Subcutaneous abdominal adipose tissue (tissue), 5 donors: ENCODE data around the gene SYNRG.

Source experiments
- H3K27ac ChIP-seq: one replicate; pipeline ENCODE4 v1.7.0; 2013; ENCODE audit warnings: low read depth, mild to moderate bottlenecking, inconsistent platforms, low read length, moderate library complexity
- H3K27me3 ChIP-seq, 5 donors: one replicate each; pipeline ENCODE4 v1.7.0; 2013; ENCODE audit warnings: low read length in 5 of 5, inconsistent platforms in 1 of 5; ENCODE audit not compliant: control insufficient read depth in 5 of 5, insufficient read depth in 4 of 5
- H3K36me3 ChIP-seq, 5 donors: one replicate each; pipeline ENCODE4 v1.7.0; 2013; ENCODE audit warnings: low read length in 5 of 5; ENCODE audit not compliant: control insufficient read depth in 5 of 5, insufficient read depth in 5 of 5
- H3K4me1 ChIP-seq, 5 donors: one replicate each; pipeline ENCODE4 v1.7.0; 2013; ENCODE audit warnings: low read length in 5 of 5, mild to moderate bottlenecking in 3 of 5, moderate library complexity in 1 of 5; ENCODE audit not compliant: control insufficient read depth in 5 of 5, insufficient read depth in 5 of 5
- H3K4me3 ChIP-seq, 5 donors: one replicate each; pipeline ENCODE4 v1.7.0; 2013; ENCODE audit warnings: low read length in 5 of 5, low read depth in 1 of 5
- H3K9ac ChIP-seq, 5 donors: one replicate each; pipeline ENCODE4 v1.7.0; 2013; ENCODE audit warnings: low read length in 5 of 5, mild to moderate bottlenecking in 4 of 5, moderate library complexity in 3 of 5
- H3K9me3 ChIP-seq, 5 donors: one replicate each; pipeline ENCODE4 v1.7.0; 2013; ENCODE audit warnings: low read length in 5 of 5; ENCODE audit not compliant: control insufficient read depth in 5 of 5
- donor health status: healthy.
- donor health status: healthy.
- donor health status: healthy.
- donor health status: healthy.
- donor health status: healthy.

Gene SYNRG, protein sequence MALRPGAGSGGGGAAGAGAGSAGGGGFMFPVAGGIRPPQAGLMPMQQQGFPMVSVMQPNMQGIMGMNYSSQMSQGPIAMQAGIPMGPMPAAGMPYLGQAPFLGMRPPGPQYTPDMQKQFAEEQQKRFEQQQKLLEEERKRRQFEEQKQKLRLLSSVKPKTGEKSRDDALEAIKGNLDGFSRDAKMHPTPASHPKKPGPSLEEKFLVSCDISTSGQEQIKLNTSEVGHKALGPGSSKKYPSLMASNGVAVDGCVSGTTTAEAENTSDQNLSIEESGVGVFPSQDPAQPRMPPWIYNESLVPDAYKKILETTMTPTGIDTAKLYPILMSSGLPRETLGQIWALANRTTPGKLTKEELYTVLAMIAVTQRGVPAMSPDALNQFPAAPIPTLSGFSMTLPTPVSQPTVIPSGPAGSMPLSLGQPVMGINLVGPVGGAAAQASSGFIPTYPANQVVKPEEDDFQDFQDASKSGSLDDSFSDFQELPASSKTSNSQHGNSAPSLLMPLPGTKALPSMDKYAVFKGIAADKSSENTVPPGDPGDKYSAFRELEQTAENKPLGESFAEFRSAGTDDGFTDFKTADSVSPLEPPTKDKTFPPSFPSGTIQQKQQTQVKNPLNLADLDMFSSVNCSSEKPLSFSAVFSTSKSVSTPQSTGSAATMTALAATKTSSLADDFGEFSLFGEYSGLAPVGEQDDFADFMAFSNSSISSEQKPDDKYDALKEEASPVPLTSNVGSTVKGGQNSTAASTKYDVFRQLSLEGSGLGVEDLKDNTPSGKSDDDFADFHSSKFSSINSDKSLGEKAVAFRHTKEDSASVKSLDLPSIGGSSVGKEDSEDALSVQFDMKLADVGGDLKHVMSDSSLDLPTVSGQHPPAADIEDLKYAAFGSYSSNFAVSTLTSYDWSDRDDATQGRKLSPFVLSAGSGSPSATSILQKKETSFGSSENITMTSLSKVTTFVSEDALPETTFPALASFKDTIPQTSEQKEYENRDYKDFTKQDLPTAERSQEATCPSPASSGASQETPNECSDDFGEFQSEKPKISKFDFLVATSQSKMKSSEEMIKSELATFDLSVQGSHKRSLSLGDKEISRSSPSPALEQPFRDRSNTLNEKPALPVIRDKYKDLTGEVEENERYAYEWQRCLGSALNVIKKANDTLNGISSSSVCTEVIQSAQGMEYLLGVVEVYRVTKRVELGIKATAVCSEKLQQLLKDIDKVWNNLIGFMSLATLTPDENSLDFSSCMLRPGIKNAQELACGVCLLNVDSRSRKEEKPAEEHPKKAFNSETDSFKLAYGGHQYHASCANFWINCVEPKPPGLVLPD (N-terminal part only)

DNA sequence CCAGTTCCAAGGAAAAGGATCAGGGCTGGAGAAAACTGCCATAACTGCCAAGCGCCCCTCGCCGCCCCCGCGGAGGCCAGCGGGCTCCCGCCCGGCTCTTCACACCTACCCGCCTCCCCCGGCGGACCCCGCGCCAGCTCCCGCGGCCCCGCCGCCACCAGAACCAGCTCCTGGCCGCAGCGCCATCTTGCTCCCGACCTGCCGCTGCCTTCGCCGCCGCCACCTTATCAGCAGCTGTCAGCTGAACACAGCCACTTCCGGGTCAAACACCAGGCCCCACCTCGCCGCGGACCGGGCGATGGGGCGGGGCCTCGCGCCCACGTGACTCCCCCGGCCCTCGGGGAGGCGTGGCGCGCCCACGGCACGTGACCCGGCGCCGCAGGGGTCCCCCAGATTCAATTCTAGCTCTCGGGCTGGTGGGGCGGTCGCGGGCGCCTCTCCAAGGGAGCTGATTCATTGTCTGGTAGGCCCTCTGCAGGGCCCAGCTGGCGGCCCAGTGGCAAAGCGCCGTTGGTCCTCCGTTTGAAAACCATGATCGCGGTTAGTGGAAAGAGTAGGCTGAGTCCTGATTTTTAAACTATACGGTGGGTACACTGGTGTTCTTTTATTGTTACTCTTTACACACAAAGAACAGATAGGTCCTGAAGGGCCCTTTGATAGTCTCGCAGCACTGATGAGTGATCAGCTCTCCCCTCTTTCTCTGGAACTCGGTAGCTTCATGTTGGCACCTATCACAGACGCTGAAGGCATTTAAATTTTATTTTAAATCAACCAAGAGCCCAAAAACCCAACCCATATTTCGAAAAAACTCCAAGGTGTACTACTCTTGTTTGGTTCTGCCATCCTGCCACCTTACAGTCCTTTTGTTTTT, at the start of gene SYNRG:
Gene SYNRG, minus strand, starts transcription at position 249 of the 871 bp plus-strand sequence. Its CDS starts 63 bp downstream, at position 186.
- Histone ChIP-seq H3K9me3 (no peaks in the 10 kb centered on the region), H3K9ac (peak within 1 kb of the TSS; percentile 30 to 92 (median 87)), H3K4me1 (peaks cover 0 to 26% (median 23%) of the 10 kb centered on the region in 5 donors), H3K36me3 (peaks cover 2 to 20% (median 13%) of the 10 kb centered on the region in 5 donors), H3K27me3 (no peaks in the 10 kb centered on the region), H3K27ac (peak within 1 kb of the TSS; percentile 84), H3K4me3 (peak within 1 kb of the TSS; percentile 85 to 94 (median 90))

DNA sequence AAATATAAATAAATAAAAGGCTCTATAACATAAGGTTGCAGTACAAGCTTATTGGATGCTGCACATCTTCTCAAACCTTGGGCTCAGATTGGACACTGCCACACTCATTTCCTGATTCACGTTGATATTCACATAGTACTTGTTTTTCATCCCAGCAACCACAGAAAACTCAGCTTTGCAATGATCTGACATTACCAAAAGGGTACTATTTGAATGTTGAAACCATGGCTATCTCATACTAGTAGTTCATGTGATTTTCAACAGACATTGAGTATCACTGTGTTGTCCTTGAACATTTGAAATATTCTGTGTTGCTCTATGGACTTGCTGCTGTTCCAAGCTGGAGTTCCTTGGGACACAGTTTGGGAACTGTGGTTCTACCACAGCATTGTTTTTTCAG, 48.0 kb upstream of the SYNRG start:
- H3K27me3 ChIP-seq, result peaks cover 0 to 2% (median 0%) of the 10 kb centered on the region in 5 donors
- H3K4me1 ChIP-seq, result no peaks in the 10 kb centered on the region

DNA sequence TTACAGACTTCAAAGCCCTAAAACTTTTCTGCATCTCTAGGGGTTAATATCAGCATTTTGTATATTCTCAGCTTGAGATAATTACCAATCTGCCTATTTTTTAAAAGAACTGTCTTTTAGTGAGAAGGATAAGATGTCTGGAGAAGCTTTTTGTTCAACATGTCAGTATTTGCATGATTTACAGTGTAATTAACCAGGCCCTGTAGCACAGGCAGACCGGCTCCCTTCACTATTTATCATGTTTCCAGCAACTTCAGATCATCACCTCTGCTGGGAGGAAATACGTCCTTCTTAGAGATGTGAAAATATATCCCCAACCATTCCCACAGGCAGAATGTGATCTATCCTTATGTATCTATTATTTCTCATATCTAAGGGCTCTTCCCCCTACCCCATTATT, 42.6 kb upstream of the SYNRG start:
- Histone ChIP-seq H3K27ac (no peak overlapping the region), H3K9me3 (no peaks in the 10 kb centered on the region), H3K4me3 (no peak overlapping the region), H3K36me3 (no peaks in the 10 kb centered on the region), H3K4me1 (peaks cover 0 to 4% (median 0%) of the 10 kb centered on the region in 5 donors), H3K9ac (no peak overlapping the region), H3K27me3 (peaks cover 0 to 5% (median 3%) of the 10 kb centered on the region in 5 donors)

More for the DNA sequence above, 48.0 kb upstream of the SYNRG start:
- H3K9me3 ChIP-seq, result no peaks in the 10 kb centered on the region
- H3K4me3 ChIP-seq, result no peak overlapping the region
- H3K9ac ChIP-seq, result no peak overlapping the region
- H3K36me3 ChIP-seq, result no peaks in the 10 kb centered on the region
- H3K27ac ChIP-seq, result no peak overlapping the region

DNA sequence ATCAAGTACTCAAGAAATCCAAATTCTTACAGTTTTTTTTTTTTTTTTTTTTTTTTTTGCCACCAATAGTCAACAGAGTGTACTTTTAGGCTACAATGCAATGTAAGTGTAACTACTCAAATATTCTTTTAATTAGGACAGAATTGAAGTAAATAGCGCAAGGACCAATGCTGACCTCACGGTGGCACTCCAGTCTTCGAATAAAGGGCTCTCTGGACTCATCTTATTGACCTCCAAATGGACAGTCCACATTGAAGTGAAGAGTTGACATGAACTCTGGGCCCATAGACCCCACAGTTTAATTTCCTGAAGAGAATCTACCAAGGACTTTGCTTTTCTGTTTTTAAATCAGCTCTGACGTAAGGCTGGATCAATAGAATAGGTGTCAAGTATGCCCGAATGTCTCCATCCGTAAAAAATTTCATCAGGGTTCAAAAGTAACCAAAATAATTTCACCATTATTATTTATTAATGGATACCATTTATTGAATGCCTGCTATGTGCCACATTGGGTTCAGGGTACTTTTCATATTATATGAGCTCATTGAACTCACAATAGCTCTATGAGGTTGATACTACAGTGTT, 41.3 kb upstream of the SYNRG start:
- Histone ChIP-seq H3K4me1 (peaks cover 0 to 4% (median 0%) of the 10 kb centered on the region in 5 donors), H3K36me3 (no peaks in the 10 kb centered on the region), H3K9ac (no peak overlapping the region), H3K4me3 (no peak overlapping the region), H3K9me3 (no peaks in the 10 kb centered on the region), H3K27ac (no peak overlapping the region), H3K27me3 (peaks cover 0 to 10% (median 4%) of the 10 kb centered on the region in 5 donors)

DNA sequence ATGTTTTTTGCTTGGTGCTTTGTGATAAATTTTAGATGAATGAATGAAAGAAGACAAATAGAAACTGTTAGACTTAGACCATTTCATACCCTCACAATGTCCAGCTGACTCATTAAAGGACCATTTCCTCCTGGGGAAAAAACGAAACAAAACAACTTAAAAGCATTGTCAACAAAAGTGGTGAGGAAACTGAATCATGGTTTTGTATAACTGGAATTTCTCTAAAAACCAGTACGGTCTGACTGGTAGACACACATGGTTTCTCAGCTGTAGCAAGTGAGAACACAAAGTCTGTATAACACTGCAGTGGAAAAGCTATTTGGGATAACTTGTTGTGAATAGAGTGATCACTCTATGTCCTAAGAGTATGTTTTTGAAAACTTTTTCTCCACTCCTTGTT, 39.3 kb upstream of the SYNRG start:
- H3K9me3 ChIP-seq, result no peaks in the 10 kb centered on the region
- no peak overlapping the region for H3K27ac ChIP-seq
- peaks cover 0 to 12% (median 5%) of the 10 kb centered on the region in 5 donors for H3K4me1 ChIP-seq
- peaks cover 0 to 10% (median 4%) of the 10 kb centered on the region in 5 donors for H3K27me3 ChIP-seq
- H3K9ac ChIP-seq, result no peak overlapping the region
- no peaks in the 10 kb centered on the region for H3K36me3 ChIP-seq
- H3K4me3 ChIP-seq, result no peak overlapping the region

DNA sequence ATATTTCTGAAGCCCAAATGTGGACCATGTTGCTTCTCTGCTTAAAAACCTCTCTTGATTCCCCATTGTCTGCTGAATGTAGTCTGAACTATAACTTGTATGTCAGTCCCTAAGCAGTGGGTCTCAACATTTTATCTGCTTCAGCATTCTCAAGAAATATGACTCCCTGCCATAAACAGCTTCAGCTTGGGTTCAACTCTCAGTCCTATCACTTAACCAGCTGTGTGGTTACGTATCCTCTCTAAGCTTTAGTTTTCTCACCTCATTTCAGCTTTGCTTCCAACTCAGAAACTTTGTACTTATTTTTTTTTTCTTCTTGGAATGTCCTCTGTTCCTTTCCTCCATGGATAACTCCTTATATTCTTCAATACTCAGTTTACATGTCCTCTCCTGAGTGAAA, 38.6 kb upstream of the SYNRG start:
- Histone ChIP-seq H3K4me1 (peaks cover 0 to 15% (median 8%) of the 10 kb centered on the region in 5 donors), H3K9ac (no peak overlapping the region), H3K36me3 (no peaks in the 10 kb centered on the region), H3K4me3 (no peak overlapping the region), H3K27ac (no peak overlapping the region), H3K9me3 (no peaks in the 10 kb centered on the region), H3K27me3 (peaks cover 0 to 10% (median 4%) of the 10 kb centered on the region in 5 donors)

DNA sequence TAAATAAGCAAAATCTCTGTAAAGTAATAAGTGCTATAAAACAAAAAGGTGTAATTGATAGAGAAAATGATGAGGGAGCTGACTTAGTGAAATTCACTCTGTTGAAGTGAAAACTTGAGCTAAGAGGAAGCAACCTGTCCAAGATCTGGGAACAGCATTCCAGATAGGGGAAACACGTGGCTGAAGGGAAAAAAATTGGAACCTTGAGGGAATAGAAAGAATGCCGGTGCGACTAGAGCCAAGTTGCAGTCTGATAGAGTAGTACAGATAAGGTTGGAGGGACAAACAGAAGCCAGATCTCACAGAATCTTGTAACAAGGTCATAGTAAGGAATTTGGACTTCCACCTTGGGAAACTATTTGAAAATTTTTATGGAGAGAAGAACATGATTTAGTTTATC, 34.7 kb upstream of the SYNRG start:
- Histone ChIP-seq H3K9ac (peak overlapping the region in 4 of 5 donors; percentile 40 to 97 (median 64)), H3K4me1 (peaks cover 0 to 31% (median 21%) of the 10 kb centered on the region in 5 donors), H3K27ac (peak overlapping the region; percentile 88), H3K36me3 (peaks cover 4 to 11% (median 5%) of the 10 kb centered on the region in 5 donors), H3K9me3 (no peaks in the 10 kb centered on the region), H3K4me3 (peak overlapping the region; percentile 86 to 98 (median 91)), H3K27me3 (peaks cover 0 to 7% (median 0%) of the 10 kb centered on the region in 5 donors)

DNA sequence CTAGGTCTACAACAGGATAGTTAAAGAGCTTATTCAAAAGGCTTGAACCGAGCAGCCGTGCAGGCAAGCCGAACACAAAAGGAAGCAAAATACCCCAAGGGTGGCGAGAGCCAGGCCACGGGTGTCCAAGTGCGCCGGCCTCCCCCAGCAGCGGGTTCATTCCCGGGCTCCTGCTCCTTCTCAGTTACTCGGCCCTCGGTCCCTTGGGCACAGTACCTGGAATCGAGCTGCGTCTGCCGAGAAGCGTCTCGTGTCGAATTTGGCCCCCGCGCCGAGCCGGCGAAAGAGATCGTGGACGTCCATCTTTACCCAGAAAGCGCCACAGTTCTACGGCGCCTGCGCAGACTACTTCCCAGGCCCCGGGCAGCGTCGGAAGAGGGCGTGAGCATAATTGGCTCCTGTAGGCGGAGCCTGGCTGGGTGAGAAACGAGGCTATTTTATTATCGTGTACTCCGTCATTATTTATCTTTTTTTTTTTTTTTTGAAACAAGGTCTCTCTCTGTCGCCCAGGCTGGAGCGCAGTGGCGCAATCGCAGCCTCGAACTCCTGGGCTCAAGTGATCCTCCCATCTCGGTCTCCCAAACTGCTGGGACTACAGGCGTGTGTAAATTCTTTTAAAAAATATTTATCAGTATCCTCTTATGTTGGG, 34.0 kb upstream of the SYNRG start, which contains the start of gene DDX52:
Gene DDX52, minus strand, starts transcription at position 329 of the 649 bp plus-strand sequence. Its CDS starts 26 bp downstream, at position 303.
- peaks cover 0 to 30% (median 21%) of the 10 kb centered on the region in 5 donors for H3K4me1 ChIP-seq
- peaks cover 0 to 7% (median 0%) of the 10 kb centered on the region in 5 donors for H3K27me3 ChIP-seq

More for the DNA sequence above, 34.0 kb upstream of the SYNRG start, which contains the start of gene DDX52:
- Histone ChIP-seq H3K36me3 (peaks cover 4 to 11% (median 5%) of the 10 kb centered on the region in 5 donors), H3K4me3 (peak within 1 kb of the TSS; percentile 86 to 98 (median 91)), H3K9me3 (no peaks in the 10 kb centered on the region), H3K9ac (peak within 1 kb of the TSS; percentile 8 to 97 (median 94)), H3K27ac (peak within 1 kb of the TSS; percentile 88)
